Kasumi-1 (cell line): ENCODE measurements around the gene GOPC.
A peak's percentile ranks its signal among the peaks of the same experiment; 100 is the strongest.
"Not testable (repeated sequence)": the region's sequence is repeated elsewhere in the genome, so short reads cannot be mapped to it uniquely, and the experiment has no call there.

Source experiments
- DNase-seq, 2 experiments: peaks; one replicate each; lab custom pipeline; 2025; lab: John Stamatoyannopoulos, UW

Gene GOPC

DNA sequence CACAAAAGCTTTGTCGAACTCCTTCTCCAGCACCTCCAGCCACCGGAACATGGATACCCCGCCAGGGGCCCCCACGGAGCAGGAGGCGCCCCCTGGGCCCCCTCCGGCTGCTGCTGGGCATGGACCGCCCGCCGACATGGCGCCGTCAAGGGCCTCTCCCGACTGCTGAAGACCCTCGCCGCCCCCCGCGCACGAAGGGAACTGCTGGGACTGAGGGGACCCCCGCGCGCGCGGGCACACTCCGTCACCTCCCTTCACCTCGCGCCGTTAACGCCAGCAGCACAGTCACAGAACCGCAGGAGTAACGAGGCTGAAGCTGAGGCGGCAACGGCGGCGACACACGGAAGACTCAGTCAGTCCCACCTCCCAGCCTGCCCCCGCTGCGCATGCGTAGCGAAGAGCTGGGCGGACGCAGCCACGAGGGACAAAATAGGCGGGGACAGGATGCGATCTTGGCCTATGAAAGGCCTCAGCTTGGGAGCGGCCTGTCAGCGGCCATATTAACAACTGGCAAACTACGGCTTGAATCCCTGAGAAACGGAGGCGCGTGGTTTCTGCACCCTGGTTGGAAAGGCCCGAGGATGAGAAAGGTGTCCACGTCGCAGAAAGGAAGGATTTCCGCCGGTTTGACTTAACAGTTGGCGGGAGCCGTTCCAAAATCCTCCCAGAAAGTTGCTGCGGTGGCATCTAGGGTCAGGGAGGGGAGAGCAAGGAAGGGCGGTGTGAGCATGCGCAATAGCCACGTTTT is at the start of gene GOPC:
Gene GOPC (minus strand): TSS at position 361 of the 748 bp plus-strand sequence. CDS start 223 bp downstream, at position 138.
- DNase-seq: peak; percentile 95 to 97

DNA sequence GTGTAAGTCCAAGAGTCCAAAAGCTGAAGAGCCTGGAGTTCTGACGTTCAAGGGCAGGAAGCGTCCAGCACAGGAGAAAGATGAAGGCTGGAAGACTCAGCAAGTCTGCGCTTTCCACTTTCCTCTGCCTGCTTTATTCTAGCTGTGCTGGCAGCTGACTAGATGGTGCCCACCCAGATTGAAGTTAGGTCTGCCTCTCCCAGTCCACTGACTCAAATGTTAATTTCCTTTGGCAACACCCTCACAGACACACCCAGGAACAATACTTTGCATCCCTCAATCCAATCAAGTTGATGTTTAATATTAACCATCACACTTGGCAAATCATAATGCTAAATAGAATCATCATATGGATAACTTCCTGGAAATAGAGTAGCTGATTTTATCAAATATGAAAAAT is 49.7 kb upstream of the GOPC start:
- DNase-seq: not testable (repeated sequence)

DNA sequence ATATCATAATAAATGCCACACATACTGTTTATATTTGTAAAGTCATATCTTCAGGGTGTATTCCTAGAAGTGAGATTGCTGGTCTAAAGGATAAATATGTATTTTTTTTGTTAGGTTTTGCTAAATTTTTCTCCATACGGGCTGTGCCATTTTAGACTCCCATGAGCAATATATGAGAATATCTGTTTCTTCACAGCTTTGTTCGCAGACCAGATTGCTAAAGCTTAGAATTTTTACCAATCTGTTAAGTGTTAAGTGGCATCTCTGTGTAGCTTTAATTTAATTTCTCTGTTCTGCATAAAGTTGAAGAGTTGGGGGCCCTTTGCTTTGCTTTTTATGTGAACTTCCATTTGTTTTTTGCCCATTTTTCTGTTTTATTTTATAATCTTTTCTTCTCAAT is 40.7 kb upstream of the GOPC start:
- no peak for DNase-seq

GRCh38 chr6:117637770-117638169 is 35.5 kb upstream of the GOPC start:
- no peak for DNase-seq

GRCh38 chr6:117629119-117629660 is 26.9 kb upstream of the GOPC start:
- no peak for DNase-seq

- DNase-seq: no peak
Measured at GRCh38 chr6:117627533-117627932, 25.2 kb upstream of the GOPC start.

- DNase-seq: peak; percentile 10 to 19
Measured at GRCh38 chr6:117624869-117625481, 22.7 kb upstream of the GOPC start.

GRCh38 chr6:117619178-117619577 is 16.9 kb upstream of the GOPC start:
- no peak for DNase-seq

DNA sequence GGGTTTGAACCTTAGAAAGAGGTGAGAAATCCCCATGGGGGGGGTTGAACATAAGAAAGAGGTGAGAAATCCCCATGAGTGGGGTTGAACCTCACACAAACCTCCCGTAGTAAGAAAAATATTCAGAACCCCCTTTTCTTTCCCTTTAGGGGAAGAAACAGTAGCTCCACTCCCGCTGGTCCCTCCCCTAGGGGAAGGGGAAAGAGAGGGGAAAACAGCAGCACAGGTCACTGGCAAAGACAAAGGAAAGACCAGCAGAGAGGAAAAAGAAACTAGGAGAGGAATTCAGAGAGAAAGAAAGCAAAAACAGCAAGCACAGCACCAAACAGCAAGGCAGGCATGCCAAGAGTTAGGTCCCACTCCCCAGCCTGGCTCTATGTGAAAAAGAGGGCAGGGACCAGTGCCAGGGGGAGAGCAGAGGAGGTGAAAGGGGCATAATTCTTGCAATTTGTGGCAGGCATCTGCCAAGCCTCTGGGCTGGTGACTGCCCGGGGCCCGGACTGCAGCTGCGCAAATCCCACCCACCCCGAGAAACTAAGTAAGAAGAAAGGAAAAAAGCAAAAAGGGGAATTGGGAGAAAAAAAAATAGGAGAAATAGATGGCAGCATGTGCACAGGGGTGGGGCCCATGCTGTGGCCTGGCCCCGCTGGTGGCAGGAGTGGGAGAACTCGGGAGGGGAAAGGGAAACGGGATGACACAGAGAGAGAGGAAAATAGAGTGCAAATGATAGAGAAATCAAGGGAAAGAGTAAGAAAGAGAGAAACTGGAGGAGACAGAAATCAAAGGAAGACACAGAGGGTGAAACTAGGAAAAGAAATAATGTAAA is 15.1 kb upstream of the GOPC start:
- DNase-seq: no peak

DNA sequence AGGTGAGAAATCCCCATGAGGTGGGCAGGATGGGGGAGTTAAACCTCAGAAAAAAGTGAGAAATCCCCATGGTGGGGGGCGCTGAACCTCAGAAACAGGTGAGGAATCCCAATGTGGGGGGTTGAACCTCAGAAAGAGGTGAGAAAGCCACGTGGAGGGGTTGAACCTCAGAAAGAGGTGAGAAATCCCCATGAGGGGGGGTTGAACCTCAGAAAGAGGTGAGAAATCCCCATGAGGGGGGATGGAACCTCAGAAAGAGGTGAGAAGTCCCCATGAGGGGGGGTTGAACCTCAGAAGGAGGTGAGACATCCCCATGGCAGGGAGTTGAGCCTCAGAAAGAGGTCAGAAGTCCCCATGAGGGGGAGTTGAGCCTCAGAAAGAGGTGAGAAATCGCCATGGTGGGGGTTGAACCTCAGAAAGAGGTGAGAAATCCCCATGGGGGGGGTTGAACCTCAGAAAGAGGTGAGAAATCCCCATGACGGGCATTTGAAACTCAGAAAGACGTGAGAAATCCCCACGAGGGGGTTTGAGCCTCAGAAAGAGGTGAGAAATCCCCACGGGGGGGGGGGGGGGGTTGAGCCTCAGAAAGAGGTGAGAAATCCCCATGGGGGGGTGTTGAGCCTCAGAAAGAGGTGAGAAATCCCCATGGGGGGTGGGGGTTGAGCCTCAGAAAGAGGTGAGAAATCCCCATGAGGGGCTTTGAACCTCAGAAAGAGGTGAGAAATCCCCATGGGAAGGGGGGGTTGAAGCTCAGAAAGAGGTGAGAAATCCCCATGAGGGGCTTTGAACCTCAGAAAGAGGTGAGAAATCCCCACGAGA is 14.3 kb upstream of the GOPC start:
- DNase-seq: no peak

DNA sequence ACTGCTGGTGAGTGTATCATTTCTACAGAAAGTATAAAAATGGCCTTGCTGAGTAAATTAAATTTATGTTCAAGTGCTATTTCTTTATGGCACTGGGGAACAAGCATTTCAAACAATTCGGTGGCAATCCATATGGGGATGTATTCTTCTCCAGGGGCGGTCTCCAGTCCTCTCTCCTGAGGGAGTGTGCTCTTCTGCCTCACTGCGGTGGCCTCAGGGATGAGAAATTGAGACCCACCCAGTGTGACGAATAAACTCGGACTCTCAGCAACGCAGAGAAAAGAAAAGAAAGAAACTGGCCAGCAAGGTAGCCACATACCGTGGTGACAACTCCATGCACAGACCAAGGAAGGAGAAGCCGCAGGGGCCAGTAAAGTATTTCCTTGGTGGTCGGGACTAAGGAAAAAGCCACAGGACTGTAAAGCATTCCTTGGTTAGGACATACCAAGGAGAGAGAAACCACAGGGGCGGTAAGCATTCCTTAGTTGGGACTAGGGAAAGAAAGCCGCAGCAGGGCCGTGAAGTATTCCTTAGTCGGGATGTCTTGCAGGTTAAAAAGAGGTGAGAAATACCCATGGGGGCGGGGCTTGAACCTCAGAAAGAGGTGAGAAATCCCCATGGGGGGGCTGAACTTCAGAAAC is 13.6 kb upstream of the GOPC start:
- no peak for DNase-seq

- DNase-seq: no peak
Measured at GRCh38 chr6:117613920-117614560, 11.7 kb upstream of the GOPC start.

DNA sequence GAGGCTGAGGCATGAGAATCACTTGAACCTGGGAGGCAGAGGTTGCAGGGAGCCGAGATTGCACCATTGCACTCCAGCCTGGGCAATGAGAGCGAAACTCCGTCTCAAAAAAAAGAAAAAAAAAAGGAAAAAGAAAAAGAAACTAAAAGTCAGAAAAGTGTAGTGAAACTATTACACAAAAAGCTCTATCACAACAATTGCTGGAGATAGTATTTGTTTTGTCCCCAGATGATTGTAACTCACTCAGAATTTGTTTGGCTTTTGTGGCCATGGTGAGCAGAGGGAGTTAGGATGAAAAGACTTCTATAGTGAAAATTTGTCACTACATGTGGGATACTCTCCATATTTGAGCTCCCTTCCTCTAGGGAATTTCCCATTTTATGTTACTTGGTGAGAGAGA is 5.2 kb upstream of the GOPC start:
- no peak for DNase-seq

DNA sequence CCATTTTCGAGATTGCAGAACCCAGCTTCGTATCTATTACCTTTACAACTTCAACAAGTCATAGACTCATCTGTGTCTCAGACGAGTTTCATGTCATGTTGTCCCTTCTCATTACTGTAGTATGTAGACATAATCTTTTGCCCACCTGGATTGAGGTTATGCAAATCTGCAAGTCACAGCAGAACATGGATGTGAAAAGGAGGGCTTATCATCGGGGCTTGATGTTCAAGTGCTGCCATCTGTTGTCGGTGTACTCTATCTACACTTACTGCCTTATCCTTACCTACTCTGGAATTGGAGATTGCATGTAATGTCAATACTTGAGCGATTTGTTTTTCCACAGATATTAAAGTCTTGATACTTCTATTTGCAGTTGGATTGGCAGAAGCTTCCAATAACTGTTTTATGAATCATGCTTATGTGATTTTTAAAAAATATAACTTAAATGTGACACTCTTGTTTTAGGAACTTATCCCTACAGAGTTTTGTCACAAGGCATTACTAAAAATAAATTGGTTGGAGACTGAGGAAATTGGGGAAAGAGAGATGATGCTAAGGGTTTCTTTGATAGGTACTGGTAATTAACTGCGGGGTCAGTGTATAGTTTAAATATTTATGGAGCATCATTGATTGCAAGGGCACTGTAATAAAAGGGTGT is 3.0 kb upstream of the GOPC start:
- DNase-seq: peak; percentile 82 to 93

GRCh38 chr6:117603821-117604220 is 1.5 kb upstream of the GOPC start:
- no peak for DNase-seq

GRCh38 chr6:117602899-117603588 is 733 bp upstream of the GOPC start:
- no peak for DNase-seq

- DNase-seq: no peak
Measured at GRCh38 chr6:117601811-117602150, 530 bp downstream of the GOPC start.

DNA sequence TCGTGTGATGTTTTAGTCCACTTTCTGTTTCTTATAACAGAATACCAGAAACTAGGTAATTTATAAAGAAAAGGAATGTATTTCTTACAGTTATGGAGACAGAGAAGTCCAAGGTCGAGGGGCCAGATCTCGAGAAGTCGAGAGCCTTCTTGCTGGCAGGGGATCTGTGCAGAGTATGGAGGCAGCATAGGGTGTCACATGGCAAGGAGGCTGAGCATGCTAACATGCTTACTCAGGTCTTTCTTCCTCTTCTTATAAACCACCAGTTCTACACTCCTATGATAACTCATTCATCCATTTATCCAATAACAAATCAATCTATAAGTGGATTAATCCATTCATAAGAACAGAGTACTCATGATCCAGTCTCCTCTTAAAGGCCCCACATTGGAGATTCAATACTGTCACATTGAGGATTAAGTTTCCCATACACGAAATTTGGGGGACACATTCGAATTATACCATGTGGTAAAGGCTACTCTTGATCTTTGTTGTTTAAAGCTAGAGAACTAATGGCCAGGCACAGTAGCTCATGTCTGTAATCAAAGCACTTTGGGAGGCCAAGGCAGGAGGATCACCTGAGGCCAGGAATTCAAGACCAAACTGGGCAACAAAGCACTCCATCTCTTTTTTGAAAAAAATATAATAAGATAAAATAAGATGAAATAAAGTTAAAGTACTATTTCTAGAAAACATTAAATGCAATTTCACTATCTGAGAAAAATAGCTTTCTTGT is 2.1 kb downstream of the GOPC start:
- DNase-seq: peak; percentile 60 to 72

DNA sequence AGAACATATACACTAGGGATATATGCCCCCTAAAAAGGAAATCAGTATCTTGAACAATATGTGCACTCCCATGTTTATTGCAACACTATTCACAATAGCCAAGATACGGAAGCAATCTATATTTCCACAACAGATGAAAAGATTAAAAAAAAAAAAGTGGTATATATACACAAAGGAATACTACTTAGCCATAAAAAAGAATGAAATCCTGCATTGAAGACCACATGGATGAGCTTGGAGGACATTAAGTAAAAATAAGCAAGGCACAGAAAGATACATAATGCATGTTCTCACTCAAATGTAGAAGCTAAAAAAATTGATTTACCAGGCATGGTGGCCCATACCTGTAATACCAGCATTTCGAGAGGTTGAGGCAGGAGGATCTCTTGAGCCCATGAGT is 4.6 kb downstream of the GOPC start:
- DNase-seq: no peak
